ENCODE measurements around the gene CLCN1.

DNA sequence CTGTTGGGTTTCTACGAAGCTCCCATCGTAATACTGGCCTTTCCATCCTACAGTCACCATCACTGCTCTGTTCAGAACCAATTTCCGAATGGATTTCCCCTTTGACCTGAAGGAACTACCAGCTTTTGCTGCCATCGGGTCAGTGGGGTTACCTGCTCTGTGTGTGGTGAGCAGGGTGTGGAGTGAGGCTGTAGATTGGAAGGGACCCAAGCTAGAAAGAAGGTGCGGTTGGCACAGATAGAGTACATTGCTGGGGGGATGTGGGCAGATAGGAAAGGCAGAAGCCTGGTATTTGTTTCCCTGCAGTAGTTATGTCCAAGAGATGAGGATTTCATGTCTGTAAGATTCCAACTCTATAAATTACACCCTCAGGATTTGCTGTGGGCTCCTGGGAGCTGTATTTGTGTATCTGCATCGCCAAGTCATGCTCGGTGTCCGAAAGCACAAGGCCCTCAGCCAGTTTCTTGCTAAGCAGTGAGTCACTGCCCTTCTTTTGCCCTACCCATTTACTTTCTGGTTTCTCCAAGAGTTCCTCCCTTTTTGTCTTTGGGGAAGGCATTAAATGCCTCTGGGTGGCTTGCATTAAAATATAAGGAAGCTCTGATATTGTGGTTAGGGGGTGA lies 15.4 kb downstream of the CLCN1 start:
- TF ChIP-seq, protein P1, sequence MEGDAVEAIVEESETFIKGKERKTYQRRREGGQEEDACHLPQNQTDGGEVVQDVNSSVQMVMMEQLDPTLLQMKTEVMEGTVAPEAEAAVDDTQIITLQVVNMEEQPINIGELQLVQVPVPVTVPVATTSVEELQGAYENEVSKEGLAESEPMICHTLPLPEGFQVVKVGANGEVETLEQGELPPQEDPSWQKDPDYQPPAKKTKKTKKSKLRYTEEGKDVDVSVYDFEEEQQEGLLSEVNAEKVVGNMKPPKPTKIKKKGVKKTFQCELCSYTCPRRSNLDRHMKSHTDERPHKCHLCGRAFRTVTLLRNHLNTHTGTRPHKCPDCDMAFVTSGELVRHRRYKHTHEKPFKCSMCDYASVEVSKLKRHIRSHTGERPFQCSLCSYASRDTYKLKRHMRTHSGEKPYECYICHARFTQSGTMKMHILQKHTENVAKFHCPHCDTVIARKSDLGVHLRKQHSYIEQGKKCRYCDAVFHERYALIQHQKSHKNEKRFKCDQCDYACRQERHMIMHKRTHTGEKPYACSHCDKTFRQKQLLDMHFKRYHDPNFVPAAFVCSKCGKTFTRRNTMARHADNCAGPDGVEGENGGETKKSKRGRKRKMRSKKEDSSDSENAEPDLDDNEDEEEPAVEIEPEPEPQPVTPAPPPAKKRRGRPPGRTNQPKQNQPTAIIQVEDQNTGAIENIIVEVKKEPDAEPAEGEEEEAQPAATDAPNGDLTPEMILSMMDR (IDR thresholded peaks at IDR 0.05): no peak
- TF ChIP-seq POLR2A (IDR thresholded peaks at IDR 0.05): no peak
